Activated naive CD4-positive, alpha-beta T cell treated with anti-CD3 and anti-CD28 coated beads, Interleukin-2, amount 10 ng/mL, durations not matched to agents 7 days and 5 days (primary cell): ENCODE measurements around the gene CDIPT.

ENCODE experiments used
- CTCF ChIA-PET: fragments of 350-600 bp; sonication (Branson Sonifier 250); formaldehyde crosslinking; loops from one replicate; lab custom pipeline; 2021; ENCODE audit warnings: antibody characterized with exemption; lab: Charles Lee
- DNase-seq: peaks from one replicate; pipeline ENCODE4 v3.0.0-alpha.2; 2020
- H3K27ac Mint-ChIP-seq: one replicate; pipeline ENCODE4 v1.8.0; 2021; ENCODE audit warnings: mild to moderate bottlenecking, moderate library complexity, mixed read lengths
- H3K27me3 Mint-ChIP-seq: one replicate; pipeline ENCODE4 v1.8.0; 2021; ENCODE audit warnings: mild to moderate bottlenecking, mixed read lengths
- H3K36me3 Mint-ChIP-seq: one replicate; pipeline ENCODE4 v1.8.0; 2021; ENCODE audit warnings: mixed read lengths
- H3K4me1 Mint-ChIP-seq: one replicate; pipeline ENCODE4 v1.8.0; 2021; ENCODE audit warnings: mixed read lengths
- H3K4me3 Mint-ChIP-seq: one replicate; pipeline ENCODE4 v1.8.0; 2021; ENCODE audit warnings: mild to moderate bottlenecking, moderate library complexity, mixed read lengths
- H3K9me3 Mint-ChIP-seq: one replicate; pipeline ENCODE4 v1.8.0; 2021; ENCODE audit warnings: mixed read lengths

The CDIPT gene

GRCh38 chr16:29860218-29860617, 2.8 kb downstream of the CDIPT start:
- peak overlapping the region; percentile 42 for H3K27ac Mint-ChIP-seq
- H3K9me3 Mint-ChIP-seq, result no peaks in the 10 kb centered on the region
- peaks cover 5% of the 10 kb centered on the region for H3K27me3 Mint-ChIP-seq
- peaks cover 31% of the 10 kb centered on the region for H3K36me3 Mint-ChIP-seq
- CTCF ChIA-PET, result interaction anchor here (2.4 kb wide), 1 partner anchor 12 kb away, joined by 6 read pairs; no protein-coding TSS in a partner anchor
- H3K4me1 Mint-ChIP-seq, result peaks cover 31% of the 10 kb centered on the region
- H3K4me3 Mint-ChIP-seq, result no peak overlapping the region
- no peak for DNase-seq

- no peak for DNase-seq
- Mint-ChIP-seq H3K27me3 (peaks cover 7% of the 10 kb centered on the region), H3K4me3 (no peak overlapping the region), H3K9me3 (no peaks in the 10 kb centered on the region), H3K4me1 (peaks cover 27% of the 10 kb centered on the region), H3K36me3 (peaks cover 31% of the 10 kb centered on the region), H3K27ac (no peak overlapping the region)
- CTCF ChIA-PET, result interaction anchor here (2.3 kb wide), 1 partner anchor 10 kb away, joined by 7 read pairs; no protein-coding TSS in a partner anchor
Observed at GRCh38 chr16:29858974-29859373, 4.1 kb downstream of the CDIPT start.

GRCh38 chr16:29858149-29858849, 4.7 kb downstream of the CDIPT start:
- no peak overlapping the region for H3K4me3 Mint-ChIP-seq
- no peak overlapping the region for H3K27ac Mint-ChIP-seq
- CTCF ChIA-PET, result interaction anchor here (2.3 kb wide), 1 partner anchor 10 kb away, joined by 7 read pairs; no protein-coding TSS in a partner anchor
- peaks cover 31% of the 10 kb centered on the region for H3K36me3 Mint-ChIP-seq
- no peaks in the 10 kb centered on the region for H3K9me3 Mint-ChIP-seq
- H3K27me3 Mint-ChIP-seq, result peaks cover 7% of the 10 kb centered on the region
- no peak for DNase-seq
- H3K4me1 Mint-ChIP-seq, result peaks cover 21% of the 10 kb centered on the region

GRCh38 chr16:29857133-29857760, 5.8 kb downstream of the CDIPT start:
- Mint-ChIP-seq H3K36me3 (peaks cover 27% of the 10 kb centered on the region), H3K4me3 (no peak overlapping the region), H3K27ac (no peak overlapping the region), H3K9me3 (no peaks in the 10 kb centered on the region), H3K27me3 (peaks cover 7% of the 10 kb centered on the region), H3K4me1 (peaks cover 20% of the 10 kb centered on the region)
- CTCF ChIA-PET, result interaction anchor here (0.8 to 2.3 kb wide), 2 partner anchors 8 to 9 kb away, joined by 4 to 7 read pairs; no protein-coding TSS in a partner anchor
- DNase-seq, result no peak

GRCh38 chr16:29854520-29855100, 8.4 kb downstream of the CDIPT start:
- H3K36me3 Mint-ChIP-seq, result peaks cover 16% of the 10 kb centered on the region
- H3K4me1 Mint-ChIP-seq, result no peaks in the 10 kb centered on the region
- peak overlapping the region; percentile 25 for H3K27ac Mint-ChIP-seq
- H3K9me3 Mint-ChIP-seq, result no peaks in the 10 kb centered on the region
- no peak overlapping the region for H3K4me3 Mint-ChIP-seq
- DNase-seq, result no peak
- CTCF ChIA-PET, result interaction anchor here (1.0 to 3.3 kb wide), 2 partner anchors 47 to 64 kb away, joined by 3 to 8 read pairs; partner anchors contain the start of gene KIF22
- H3K27me3 Mint-ChIP-seq, result peaks cover 7% of the 10 kb centered on the region

GRCh38 chr16:29852654-29853053, 10.4 kb downstream of the CDIPT start:
- CTCF ChIA-PET, result interaction anchor here (3.3 kb wide), 1 partner anchor 45 kb away, joined by 8 read pairs; no protein-coding TSS in a partner anchor
- Mint-ChIP-seq H3K36me3 (peaks cover 18% of the 10 kb centered on the region), H3K9me3 (no peaks in the 10 kb centered on the region), H3K4me1 (peaks cover 7% of the 10 kb centered on the region), H3K27ac (no peak overlapping the region), H3K27me3 (peaks cover 7% of the 10 kb centered on the region), H3K4me3 (no peak overlapping the region)
- DNase-seq, result no peak

- Mint-ChIP-seq H3K27ac (no peak overlapping the region), H3K36me3 (peaks cover 22% of the 10 kb centered on the region), H3K27me3 (peaks cover 7% of the 10 kb centered on the region), H3K4me1 (peaks cover 7% of the 10 kb centered on the region), H3K9me3 (no peaks in the 10 kb centered on the region), H3K4me3 (no peak overlapping the region)
- DNase-seq, result no peak
- CTCF ChIA-PET, result interaction anchor here (5.4 to 5.7 kb wide), 2 partner anchors 32 to 151 kb away, joined by 65 to 103 read pairs; partner anchors contain the start of genes MVP and PAGR1
Observed at GRCh38 chr16:29850998-29851397, 12.0 kb downstream of the CDIPT start.

GRCh38 chr16:29849505-29849904, 13.5 kb downstream of the CDIPT start:
- Mint-ChIP-seq H3K36me3 (peaks cover 31% of the 10 kb centered on the region), H3K27me3 (no peaks in the 10 kb centered on the region), H3K27ac (no peak overlapping the region), H3K9me3 (no peaks in the 10 kb centered on the region), H3K4me3 (no peak overlapping the region), H3K4me1 (peaks cover 7% of the 10 kb centered on the region)
- CTCF ChIA-PET, result interaction anchor here (0.6 to 5.7 kb wide), 10 partner anchors 9 to 205 kb away, joined by 3 to 103 read pairs (median 14); partner anchors contain the start of genes MVP, PAGR1 and TAOK2
- DNase-seq, result no peak

GRCh38 chr16:29848420-29849297, 14.4 kb downstream of the CDIPT start:
- H3K27me3 Mint-ChIP-seq, result no peaks in the 10 kb centered on the region
- DNase-seq, result peak; percentile 90
- H3K27ac Mint-ChIP-seq, result no peak overlapping the region
- no peaks in the 10 kb centered on the region for H3K9me3 Mint-ChIP-seq
- peaks cover 7% of the 10 kb centered on the region for H3K4me1 Mint-ChIP-seq
- H3K4me3 Mint-ChIP-seq, result no peak overlapping the region
- H3K36me3 Mint-ChIP-seq, result peaks cover 36% of the 10 kb centered on the region
- CTCF ChIA-PET, result interaction anchor here (0.6 to 5.7 kb wide), 27 partner anchors 8 to 206 kb away, joined by 3 to 103 read pairs (median 5); partner anchors contain the start of genes C16orf92, CDIPT, KCTD13 and KIF22

- H3K36me3 Mint-ChIP-seq, result peaks cover 53% of the 10 kb centered on the region
- H3K9me3 Mint-ChIP-seq, result no peaks in the 10 kb centered on the region
Observed at GRCh38 chr16:29845656-29846055, 17.4 kb downstream of the CDIPT start.

GRCh38 chr16:29844575-29845331, 18.3 kb downstream of the CDIPT start:
- peak overlapping the region; percentile 21 for H3K27ac Mint-ChIP-seq

More at GRCh38 chr16:29845656-29846055, 17.4 kb downstream of the CDIPT start:
- Mint-ChIP-seq H3K27ac (no peak overlapping the region), H3K4me1 (peaks cover 13% of the 10 kb centered on the region), H3K27me3 (no peaks in the 10 kb centered on the region), H3K4me3 (no peak overlapping the region)
- no peak for DNase-seq
- CTCF ChIA-PET, result interaction anchor here (1.0 to 3.9 kb wide), 2 partner anchors 38 to 144 kb away, joined by 3 to 31 read pairs; no protein-coding TSS in a partner anchor

GRCh38 chr16:29843931-29844330, 19.1 kb downstream of the CDIPT start:
- no peak for DNase-seq
- Mint-ChIP-seq H3K27ac (no peak overlapping the region), H3K4me3 (no peak overlapping the region), H3K36me3 (peaks cover 62% of the 10 kb centered on the region), H3K27me3 (no peaks in the 10 kb centered on the region), H3K4me1 (peaks cover 13% of the 10 kb centered on the region), H3K9me3 (no peaks in the 10 kb centered on the region)
- CTCF ChIA-PET, result interaction anchor here (1.4 kb wide), 1 partner anchor 36 kb away, joined by 4 read pairs; no protein-coding TSS in a partner anchor

More at GRCh38 chr16:29844575-29845331, 18.3 kb downstream of the CDIPT start:
- Mint-ChIP-seq H3K4me3 (no peak overlapping the region), H3K4me1 (peaks cover 13% of the 10 kb centered on the region), H3K9me3 (no peaks in the 10 kb centered on the region), H3K27me3 (no peaks in the 10 kb centered on the region), H3K36me3 (peaks cover 59% of the 10 kb centered on the region)
- no peak for DNase-seq
- CTCF ChIA-PET, result interaction anchor here (1.0 kb wide), 1 partner anchor 143 kb away, joined by 3 read pairs; no protein-coding TSS in a partner anchor
